Hepatocyte (in vitro differentiated cells): ENCODE measurements around the gene TMEM164.

Experiments used
- EZH2 ChIP-seq: fragments of 200-600 bp; sonication (generic); IDR thresholded peaks from 2 replicates; pipeline ENCODE4 v1.6.1; 2016; ENCODE audit warnings: antibody characterized with exemption, mild to moderate bottlenecking, borderline replicate concordance
- EZH2phosphoT487 ChIP-seq: fragments of 200-600 bp; sonication (generic); IDR thresholded peaks from one replicate; pipeline ENCODE4 v1.6.1; 2018; ENCODE audit warnings: antibody characterized with exemption, mild to moderate bottlenecking, low read depth, moderate library complexity; ENCODE audit not compliant: unreplicated experiment, severe bottlenecking
- TF ChIP-seq, protein P1 (sequence below): fragments of 200-600 bp; sonication (generic); IDR thresholded peaks from 2 replicates; pipeline ENCODE4 v1.5.1; 2016; ENCODE audit warnings: antibody characterized with exemption, mild to moderate bottlenecking; ENCODE audit not compliant: poor library complexity

DNA sequence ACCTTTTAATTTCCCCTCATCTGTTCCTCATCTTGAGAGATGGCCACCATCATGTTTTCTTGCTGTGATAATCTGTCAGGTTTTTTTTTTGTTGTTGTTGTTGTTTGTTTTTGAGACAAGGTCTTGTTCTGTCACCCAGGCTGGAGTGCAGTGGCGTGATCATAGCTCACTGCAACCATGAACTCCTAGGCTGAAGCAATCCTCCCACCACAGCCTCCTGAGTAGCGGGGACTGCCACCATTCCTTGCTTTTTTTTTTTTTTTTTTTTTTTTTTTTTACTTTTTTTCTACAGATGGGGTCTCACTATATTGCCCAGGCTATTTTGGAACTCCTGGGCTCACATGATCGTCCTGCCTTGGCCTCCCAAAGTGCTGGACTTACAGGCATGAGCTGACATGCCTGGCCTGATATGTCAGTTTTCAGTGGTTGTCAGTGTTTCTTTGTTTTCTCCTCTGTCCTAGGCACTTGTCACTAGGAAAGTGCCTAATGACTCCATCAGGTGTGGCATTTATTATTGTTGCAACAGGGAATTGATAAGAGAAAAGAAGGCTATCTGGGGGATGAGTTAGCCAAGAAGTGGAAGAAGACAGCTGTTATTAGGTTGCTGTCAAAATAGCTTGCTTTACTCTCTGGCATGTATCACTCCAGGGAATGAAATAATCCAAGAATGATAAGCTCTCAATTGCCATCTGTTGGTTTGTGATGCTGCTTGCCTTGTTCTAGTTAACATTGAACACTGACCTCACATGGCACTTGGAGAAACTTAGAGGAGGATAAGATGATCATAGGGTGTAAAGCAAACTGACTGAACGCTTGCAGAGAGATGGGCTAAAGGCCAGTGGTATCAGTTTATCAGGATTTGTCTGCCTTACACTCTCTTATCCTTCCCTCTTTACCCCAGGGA is 41.7 kb downstream of the TMEM164 start:
- TF ChIP-seq, protein P1, sequence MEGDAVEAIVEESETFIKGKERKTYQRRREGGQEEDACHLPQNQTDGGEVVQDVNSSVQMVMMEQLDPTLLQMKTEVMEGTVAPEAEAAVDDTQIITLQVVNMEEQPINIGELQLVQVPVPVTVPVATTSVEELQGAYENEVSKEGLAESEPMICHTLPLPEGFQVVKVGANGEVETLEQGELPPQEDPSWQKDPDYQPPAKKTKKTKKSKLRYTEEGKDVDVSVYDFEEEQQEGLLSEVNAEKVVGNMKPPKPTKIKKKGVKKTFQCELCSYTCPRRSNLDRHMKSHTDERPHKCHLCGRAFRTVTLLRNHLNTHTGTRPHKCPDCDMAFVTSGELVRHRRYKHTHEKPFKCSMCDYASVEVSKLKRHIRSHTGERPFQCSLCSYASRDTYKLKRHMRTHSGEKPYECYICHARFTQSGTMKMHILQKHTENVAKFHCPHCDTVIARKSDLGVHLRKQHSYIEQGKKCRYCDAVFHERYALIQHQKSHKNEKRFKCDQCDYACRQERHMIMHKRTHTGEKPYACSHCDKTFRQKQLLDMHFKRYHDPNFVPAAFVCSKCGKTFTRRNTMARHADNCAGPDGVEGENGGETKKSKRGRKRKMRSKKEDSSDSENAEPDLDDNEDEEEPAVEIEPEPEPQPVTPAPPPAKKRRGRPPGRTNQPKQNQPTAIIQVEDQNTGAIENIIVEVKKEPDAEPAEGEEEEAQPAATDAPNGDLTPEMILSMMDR: no peak
- no peak for TF ChIP-seq EZH2phosphoT487
- TF ChIP-seq EZH2: no peak
